H1 (cell line): Measurements from ENCODE around the gene RASGRF1. TPM values are rescaled to one million over a fixed set of nuclear protein-coding genes. Genes with fewer than 3 reads are reported as not detected.

Experiments used
- BACH1 ChIP-seq: IDR thresholded peaks from 2 replicates; pipeline ENCODE4 v1.6.1; 2012; ENCODE audit warnings: low read length, improper control_type of control experiment
- CHD1 ChIP-seq: IDR thresholded peaks from 2 replicates; pipeline ENCODE4 v1.6.1; 2012; ENCODE audit warnings: low read depth, low read length, improper control_type of control experiment
- EP300 ChIP-seq, 2 experiments: IDR thresholded peaks; 1 replicate in 1 of 2; 2 replicates in 1 of 2; pipeline ENCODE4 v1.6.1; 2011 to 2012; ENCODE audit warnings: low read depth in 2 of 2, low read length in 2 of 2, mild to moderate bottlenecking in 2 of 2, borderline replicate concordance in 1 of 2, inconsistent platforms in 1 of 2, moderate library complexity in 1 of 2
- JUND ChIP-seq: IDR thresholded peaks from 2 replicates; pipeline ENCODE4 v1.6.1; 2011; ENCODE audit warnings: mild to moderate bottlenecking, improper control_type of control experiment, low read length
- KDM5A ChIP-seq: fragments of 200-600 bp; IDR thresholded peaks from 2 replicates; pipeline ENCODE4 v1.7.1; 2012; ENCODE audit warnings: mild to moderate bottlenecking, low read length, inconsistent platforms, mixed read lengths
- POLR2AphosphoS5 ChIP-seq: IDR thresholded peaks from 2 replicates; pipeline ENCODE4 v1.6.1; 2011; ENCODE audit warnings: low read depth, low read length
- SP1 ChIP-seq: IDR thresholded peaks from 2 replicates; pipeline ENCODE4 v1.6.1; 2011; ENCODE audit warnings: low read depth, low read length
- polyA plus RNA-seq, 7 experiments: library from polyadenylated mRNA; depleted of rRNA in 3 of 7; stranded (reverse) in 5 of 7; unstranded in 2 of 7; fragments of >200 nt in 5 of 7; fragments of 200-250 nt in 2 of 7; gene quantifications; 1 replicate in 5 of 7; 2 replicates in 1 of 7; 4 replicates in 1 of 7; pipeline versions ENCODE4 v1.2.1 to v1.2.3, GENCODE V29; 2011 to 2013; ENCODE audit warnings: missing spikeins in 2 of 7, mixed read lengths in 2 of 7
- total RNA-seq: library from RNA; stranded (reverse); fragmentation: NEBNext Ultra II Directional; extraction: Animal tissue kit (Norgen Biotek cat#: 25700); gene quantifications from 2 replicates; pipeline ENCODE4 v1.2.1, GENCODE V29; 2021
- TF ChIP-seq, protein P1 (sequence below): fragments of 300-600 bp; sonication (generic); IDR thresholded peaks from 2 replicates; pipeline ENCODE4 v1.7.1; 2012; ENCODE audit warnings: low read length, moderate library complexity, mild to moderate bottlenecking, inconsistent platforms; ENCODE audit not compliant: insufficient replicate concordance

RASGRF1 gene
- total and polyA plus RNA-seq, 2 of the 8 experiments (the other 6 are each of a cell fraction or from before 2014, with no cell fraction given): 0.42 to 0.67 TPM

DNA sequence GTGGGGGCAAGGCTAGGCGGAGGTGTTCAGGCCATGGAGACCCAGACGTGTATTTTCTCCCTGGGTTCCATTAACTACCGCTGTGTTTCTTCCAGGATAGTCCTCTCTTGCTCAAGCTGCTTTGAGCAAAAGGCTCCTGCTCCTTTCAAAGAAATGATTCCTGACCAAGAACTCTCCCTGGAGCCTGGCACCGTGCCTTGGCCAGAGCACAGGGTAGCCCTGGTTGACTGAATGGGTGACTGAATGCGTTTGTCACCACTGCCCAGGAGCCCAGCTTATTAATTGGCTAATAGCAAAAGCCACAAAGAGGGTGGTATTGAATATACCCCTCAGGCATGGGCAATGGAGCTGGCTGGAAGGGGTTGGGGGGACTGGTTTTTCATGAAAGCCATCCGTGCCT is 13.9 kb downstream of the RASGRF1 start (continued):
- TF ChIP-seq, protein P1, sequence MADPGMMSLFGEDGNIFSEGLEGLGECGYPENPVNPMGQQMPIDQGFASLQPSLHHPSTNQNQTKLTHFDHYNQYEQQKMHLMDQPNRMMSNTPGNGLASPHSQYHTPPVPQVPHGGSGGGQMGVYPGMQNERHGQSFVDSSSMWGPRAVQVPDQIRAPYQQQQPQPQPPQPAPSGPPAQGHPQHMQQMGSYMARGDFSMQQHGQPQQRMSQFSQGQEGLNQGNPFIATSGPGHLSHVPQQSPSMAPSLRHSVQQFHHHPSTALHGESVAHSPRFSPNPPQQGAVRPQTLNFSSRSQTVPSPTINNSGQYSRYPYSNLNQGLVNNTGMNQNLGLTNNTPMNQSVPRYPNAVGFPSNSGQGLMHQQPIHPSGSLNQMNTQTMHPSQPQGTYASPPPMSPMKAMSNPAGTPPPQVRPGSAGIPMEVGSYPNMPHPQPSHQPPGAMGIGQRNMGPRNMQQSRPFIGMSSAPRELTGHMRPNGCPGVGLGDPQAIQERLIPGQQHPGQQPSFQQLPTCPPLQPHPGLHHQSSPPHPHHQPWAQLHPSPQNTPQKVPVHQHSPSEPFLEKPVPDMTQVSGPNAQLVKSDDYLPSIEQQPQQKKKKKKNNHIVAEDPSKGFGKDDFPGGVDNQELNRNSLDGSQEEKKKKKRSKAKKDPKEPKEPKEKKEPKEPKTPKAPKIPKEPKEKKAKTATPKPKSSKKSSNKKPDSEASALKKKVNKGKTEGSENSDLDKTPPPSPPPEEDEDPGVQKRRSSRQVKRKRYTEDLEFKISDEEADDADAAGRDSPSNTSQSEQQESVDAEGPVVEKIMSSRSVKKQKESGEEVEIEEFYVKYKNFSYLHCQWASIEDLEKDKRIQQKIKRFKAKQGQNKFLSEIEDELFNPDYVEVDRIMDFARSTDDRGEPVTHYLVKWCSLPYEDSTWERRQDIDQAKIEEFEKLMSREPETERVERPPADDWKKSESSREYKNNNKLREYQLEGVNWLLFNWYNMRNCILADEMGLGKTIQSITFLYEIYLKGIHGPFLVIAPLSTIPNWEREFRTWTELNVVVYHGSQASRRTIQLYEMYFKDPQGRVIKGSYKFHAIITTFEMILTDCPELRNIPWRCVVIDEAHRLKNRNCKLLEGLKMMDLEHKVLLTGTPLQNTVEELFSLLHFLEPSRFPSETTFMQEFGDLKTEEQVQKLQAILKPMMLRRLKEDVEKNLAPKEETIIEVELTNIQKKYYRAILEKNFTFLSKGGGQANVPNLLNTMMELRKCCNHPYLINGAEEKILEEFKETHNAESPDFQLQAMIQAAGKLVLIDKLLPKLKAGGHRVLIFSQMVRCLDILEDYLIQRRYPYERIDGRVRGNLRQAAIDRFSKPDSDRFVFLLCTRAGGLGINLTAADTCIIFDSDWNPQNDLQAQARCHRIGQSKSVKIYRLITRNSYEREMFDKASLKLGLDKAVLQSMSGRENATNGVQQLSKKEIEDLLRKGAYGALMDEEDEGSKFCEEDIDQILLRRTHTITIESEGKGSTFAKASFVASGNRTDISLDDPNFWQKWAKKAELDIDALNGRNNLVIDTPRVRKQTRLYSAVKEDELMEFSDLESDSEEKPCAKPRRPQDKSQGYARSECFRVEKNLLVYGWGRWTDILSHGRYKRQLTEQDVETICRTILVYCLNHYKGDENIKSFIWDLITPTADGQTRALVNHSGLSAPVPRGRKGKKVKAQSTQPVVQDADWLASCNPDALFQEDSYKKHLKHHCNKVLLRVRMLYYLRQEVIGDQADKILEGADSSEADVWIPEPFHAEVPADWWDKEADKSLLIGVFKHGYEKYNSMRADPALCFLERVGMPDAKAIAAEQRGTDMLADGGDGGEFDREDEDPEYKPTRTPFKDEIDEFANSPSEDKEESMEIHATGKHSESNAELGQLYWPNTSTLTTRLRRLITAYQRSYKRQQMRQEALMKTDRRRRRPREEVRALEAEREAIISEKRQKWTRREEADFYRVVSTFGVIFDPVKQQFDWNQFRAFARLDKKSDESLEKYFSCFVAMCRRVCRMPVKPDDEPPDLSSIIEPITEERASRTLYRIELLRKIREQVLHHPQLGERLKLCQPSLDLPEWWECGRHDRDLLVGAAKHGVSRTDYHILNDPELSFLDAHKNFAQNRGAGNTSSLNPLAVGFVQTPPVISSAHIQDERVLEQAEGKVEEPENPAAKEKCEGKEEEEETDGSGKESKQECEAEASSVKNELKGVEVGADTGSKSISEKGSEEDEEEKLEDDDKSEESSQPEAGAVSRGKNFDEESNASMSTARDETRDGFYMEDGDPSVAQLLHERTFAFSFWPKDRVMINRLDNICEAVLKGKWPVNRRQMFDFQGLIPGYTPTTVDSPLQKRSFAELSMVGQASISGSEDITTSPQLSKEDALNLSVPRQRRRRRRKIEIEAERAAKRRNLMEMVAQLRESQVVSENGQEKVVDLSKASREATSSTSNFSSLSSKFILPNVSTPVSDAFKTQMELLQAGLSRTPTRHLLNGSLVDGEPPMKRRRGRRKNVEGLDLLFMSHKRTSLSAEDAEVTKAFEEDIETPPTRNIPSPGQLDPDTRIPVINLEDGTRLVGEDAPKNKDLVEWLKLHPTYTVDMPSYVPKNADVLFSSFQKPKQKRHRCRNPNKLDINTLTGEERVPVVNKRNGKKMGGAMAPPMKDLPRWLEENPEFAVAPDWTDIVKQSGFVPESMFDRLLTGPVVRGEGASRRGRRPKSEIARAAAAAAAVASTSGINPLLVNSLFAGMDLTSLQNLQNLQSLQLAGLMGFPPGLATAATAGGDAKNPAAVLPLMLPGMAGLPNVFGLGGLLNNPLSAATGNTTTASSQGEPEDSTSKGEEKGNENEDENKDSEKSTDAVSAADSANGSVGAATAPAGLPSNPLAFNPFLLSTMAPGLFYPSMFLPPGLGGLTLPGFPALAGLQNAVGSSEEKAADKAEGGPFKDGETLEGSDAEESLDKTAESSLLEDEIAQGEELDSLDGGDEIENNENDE: no peak
- TF ChIP-seq EP300 (IDR thresholded peaks at IDR 0.05; ENCODE audit: borderline replicate concordance in 1 of 2, low read depth in 2 of 2, low read length in 2 of 2) (no peak), KDM5A (no peak), BACH1 (no peak), POLR2AphosphoS5 (no peak), JUND (no peak), CHD1 (no peak), SP1 (no peak)
